Esophagus (tissue), 2 donors: ENCODE data around the gene AGAP2. TPM values are rescaled to one million over a fixed set of nuclear protein-coding genes. Genes with fewer than 3 reads are reported as not detected.

Experiments
- H3K27ac ChIP-seq, 2 donors: one replicate each; pipeline ENCODE4 v1.5.1; 2013; ENCODE audit warnings: low read depth in 2 of 2, mild to moderate bottlenecking in 2 of 2, inconsistent platforms in 1 of 2, low read length in 1 of 2, moderate library complexity in 1 of 2
- H3K27me3 ChIP-seq, 2 donors: one replicate each; pipeline ENCODE4 v1.6.1; 2013; ENCODE audit warnings: low read length in 2 of 2, control low read depth in 1 of 2, mild to moderate bottlenecking in 1 of 2; ENCODE audit not compliant: insufficient read depth in 2 of 2, control insufficient read depth in 1 of 2
- H3K36me3 ChIP-seq, 2 donors: one replicate each; pipeline ENCODE4 v1.6.1; 2013; ENCODE audit warnings: low read length in 1 of 2; ENCODE audit not compliant: control insufficient read depth in 2 of 2, insufficient read depth in 2 of 2
- H3K4me1 ChIP-seq, 2 donors: one replicate each; pipeline ENCODE4 v1.6.1; 2013; ENCODE audit warnings: low read length in 1 of 2; ENCODE audit not compliant: control insufficient read depth in 2 of 2, insufficient read depth in 2 of 2
- H3K4me3 ChIP-seq, 2 donors: one replicate each; pipeline ENCODE4 v1.5.1; 2013; ENCODE audit warnings: low read length in 2 of 2, mild to moderate bottlenecking in 2 of 2, low read depth in 1 of 2, moderate library complexity in 1 of 2
- H3K9me3 ChIP-seq, 2 donors: one replicate each; pipeline ENCODE4 v1.6.1; 2013; ENCODE audit warnings: mild to moderate bottlenecking in 2 of 2, low read depth in 1 of 2, low read length in 1 of 2, moderate library complexity in 1 of 2; ENCODE audit not compliant: control insufficient read depth in 2 of 2, insufficient read depth in 1 of 2
- WGBS, 2 donors: extraction: QIAGEN DNeasy Blood & Tissue Kit; methylation state at CpG; one replicate each; pipeline ENCODE4 v1.1.7; 2013; 5-methylcytosine and 5-hydroxymethylcytosine counted together
- polyA plus RNA-seq, 2 donors: library from polyadenylated mRNA; stranded (reverse); fragments of 200-250 nt; gene quantifications; one replicate each; pipeline ENCODE4 v1.2.3, GENCODE V29; 2013
- donor health status: healthy with polysubstance abuse.
- donor health status: Bipolar disorder and iron deficiency.

AGAP2 gene
- polyA plus RNA-seq, 2 donors, result 0.61 to 0.94 TPM

- 65 to 85% methylated on average over 3 of the region's 3 CpGs for WGBS, 2 donors
- Histone ChIP-seq H3K9me3 (no peaks in the 10 kb centered on the region), H3K4me1 (peaks cover under 1 to 11% of the 10 kb centered on the region in 2 donors), H3K27me3 (no peaks in the 10 kb centered on the region), H3K27ac (peak overlapping the region in 1 of 2 donors; percentile 99), H3K4me3 (peak overlapping the region in 1 of 2 donors; percentile 95), H3K36me3 (peaks cover 0 to 11% of the 10 kb centered on the region in 2 donors)
Measured at GRCh38 chr12:57746025-57746424, 7.5 kb upstream of the AGAP2 start.

DNA sequence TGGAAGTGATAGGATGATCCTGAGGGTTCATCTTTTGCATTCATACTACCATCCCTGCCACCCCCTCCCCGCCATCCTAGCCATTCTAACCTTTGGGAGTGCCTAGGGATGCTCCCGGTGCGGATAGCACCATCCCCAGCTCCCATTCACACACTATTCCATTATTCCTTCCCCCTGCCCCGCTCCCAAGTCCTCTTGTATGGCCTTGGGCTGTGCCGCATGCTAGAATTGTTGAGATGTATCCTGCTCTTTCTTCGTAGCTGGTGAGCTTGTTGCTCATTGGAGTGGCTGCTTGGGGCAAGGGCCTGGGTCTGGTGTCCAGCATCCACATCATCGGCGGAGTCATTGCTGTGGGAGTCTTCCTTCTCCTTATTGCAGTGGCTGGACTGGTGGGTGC is 6.9 kb upstream of the AGAP2 start:
- peaks cover 0 to 7% of the 10 kb centered on the region in 2 donors for H3K36me3 ChIP-seq
- WGBS, 2 donors, result 37 to 46% methylated on average over 8 of the region's 8 CpGs

DNA sequence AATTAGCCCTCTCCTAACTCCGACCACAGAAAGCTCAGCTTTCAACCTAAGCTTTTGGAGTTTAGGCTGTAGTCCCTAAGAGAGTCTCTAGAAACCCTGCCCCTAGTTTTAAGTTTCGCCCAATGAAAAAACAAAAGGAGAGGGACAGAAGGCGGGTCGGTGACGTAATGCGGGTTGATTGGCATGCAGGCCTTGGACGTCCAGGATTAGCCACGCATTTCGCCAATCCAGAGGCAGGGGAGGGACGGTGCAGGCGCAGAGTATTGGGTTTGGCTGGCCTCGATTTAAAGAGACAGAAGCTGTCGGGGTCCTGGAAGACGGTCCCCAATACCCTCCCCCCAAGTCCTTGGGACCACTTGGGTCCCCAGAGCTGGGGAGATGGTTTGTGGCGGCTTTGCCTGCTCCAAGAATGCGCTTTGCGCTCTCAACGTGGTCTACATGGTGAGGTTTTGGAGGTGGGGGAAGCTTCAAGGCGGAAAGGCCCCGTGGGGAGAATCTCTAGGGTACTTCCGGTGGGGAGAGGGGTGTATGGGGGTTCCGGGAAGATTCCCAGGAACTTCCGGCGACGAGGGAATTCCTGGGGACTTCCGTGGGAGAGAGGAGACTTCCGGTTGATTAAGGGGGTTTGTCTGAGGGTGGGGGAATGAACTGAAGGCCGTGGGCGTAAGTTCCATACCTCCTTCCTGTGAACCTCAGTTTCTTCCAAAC is 6.4 kb upstream of the AGAP2 start, which contains the start of gene TSPAN31:
Gene TSPAN31, plus strand, starts transcription at position 263 of the 708 bp plus-strand sequence. Its CDS starts 116 bp downstream, at position 379.
- H3K4me3 ChIP-seq, result peak within 1 kb of the TSS; percentile 71 to 95
- peak within 1 kb of the TSS; percentile 92 to 99 for H3K27ac ChIP-seq
- H3K9me3 ChIP-seq, result no peaks in the 10 kb centered on the region
- WGBS, 2 donors, result 1 to 2% methylated on average over 29 of the region's 29 CpGs
- H3K36me3 ChIP-seq, result peaks cover 0 to 7% of the 10 kb centered on the region in 2 donors
- H3K4me1 ChIP-seq, result peaks cover 0 to 9% of the 10 kb centered on the region in 2 donors
- peaks cover 0 to under 1% of the 10 kb centered on the region in 2 donors for H3K27me3 ChIP-seq

More for the DNA sequence above, 6.9 kb upstream of the AGAP2 start:
- Histone ChIP-seq H3K4me1 (peaks cover 0 to 9% of the 10 kb centered on the region in 2 donors), H3K4me3 (peak overlapping the region; percentile 71 to 95), H3K27me3 (no peaks in the 10 kb centered on the region), H3K27ac (peak overlapping the region; percentile 92 to 99), H3K9me3 (no peaks in the 10 kb centered on the region)

DNA sequence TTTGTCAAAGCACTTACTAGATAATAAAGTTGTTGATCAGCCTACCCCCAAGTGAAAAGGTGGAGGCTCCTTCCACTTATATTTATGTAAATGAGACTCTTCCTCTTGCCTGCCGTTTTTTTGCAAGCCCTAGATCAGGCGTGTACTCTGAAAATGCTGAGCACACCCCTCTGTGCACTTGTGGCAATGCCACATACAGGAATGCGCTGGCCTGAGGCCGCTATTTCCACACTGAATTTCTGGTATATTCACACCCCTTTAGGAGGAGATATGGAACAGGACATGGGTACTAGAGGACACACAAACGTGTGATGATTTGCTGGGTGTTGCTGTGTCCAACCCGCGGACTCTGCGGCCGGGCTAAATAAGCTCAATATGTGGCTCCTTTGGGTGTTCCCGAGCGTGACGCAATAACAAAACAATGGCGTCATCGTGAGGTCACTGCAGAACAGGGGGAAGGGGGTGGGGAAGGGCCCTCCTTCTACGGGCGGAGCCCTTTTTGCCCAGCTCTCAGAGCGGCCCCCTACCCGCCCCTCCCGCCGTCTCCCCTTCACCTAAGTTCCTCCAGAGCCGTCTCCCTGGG is 5.7 kb upstream of the AGAP2 start:
- Histone ChIP-seq H3K27ac (peak overlapping the region; percentile 87 to 93), H3K4me1 (peaks cover 0 to 9% of the 10 kb centered on the region in 2 donors), H3K27me3 (peaks cover 0 to 7% of the 10 kb centered on the region in 2 donors), H3K4me3 (peak overlapping the region; percentile 44 to 95), H3K9me3 (no peaks in the 10 kb centered on the region), H3K36me3 (peaks cover 0 to 7% of the 10 kb centered on the region in 2 donors)
- WGBS, 2 donors, result 10 to 11% methylated on average over 21 of the region's 21 CpGs

- 89 to 90% methylated on average over 2 of the region's 2 CpGs for WGBS, 2 donors
- peaks cover 0 to 9% of the 10 kb centered on the region in 2 donors for H3K27me3 ChIP-seq
- peaks cover 0 to 3% of the 10 kb centered on the region in 2 donors for H3K36me3 ChIP-seq
- H3K27ac ChIP-seq, result no peak overlapping the region
- H3K9me3 ChIP-seq, result no peaks in the 10 kb centered on the region
- H3K4me1 ChIP-seq, result peaks cover 0 to 9% of the 10 kb centered on the region in 2 donors
- H3K4me3 ChIP-seq, result peak overlapping the region in 1 of 2 donors; percentile 95
Measured at GRCh38 chr12:57743769-57744168, 5.2 kb upstream of the AGAP2 start.

DNA sequence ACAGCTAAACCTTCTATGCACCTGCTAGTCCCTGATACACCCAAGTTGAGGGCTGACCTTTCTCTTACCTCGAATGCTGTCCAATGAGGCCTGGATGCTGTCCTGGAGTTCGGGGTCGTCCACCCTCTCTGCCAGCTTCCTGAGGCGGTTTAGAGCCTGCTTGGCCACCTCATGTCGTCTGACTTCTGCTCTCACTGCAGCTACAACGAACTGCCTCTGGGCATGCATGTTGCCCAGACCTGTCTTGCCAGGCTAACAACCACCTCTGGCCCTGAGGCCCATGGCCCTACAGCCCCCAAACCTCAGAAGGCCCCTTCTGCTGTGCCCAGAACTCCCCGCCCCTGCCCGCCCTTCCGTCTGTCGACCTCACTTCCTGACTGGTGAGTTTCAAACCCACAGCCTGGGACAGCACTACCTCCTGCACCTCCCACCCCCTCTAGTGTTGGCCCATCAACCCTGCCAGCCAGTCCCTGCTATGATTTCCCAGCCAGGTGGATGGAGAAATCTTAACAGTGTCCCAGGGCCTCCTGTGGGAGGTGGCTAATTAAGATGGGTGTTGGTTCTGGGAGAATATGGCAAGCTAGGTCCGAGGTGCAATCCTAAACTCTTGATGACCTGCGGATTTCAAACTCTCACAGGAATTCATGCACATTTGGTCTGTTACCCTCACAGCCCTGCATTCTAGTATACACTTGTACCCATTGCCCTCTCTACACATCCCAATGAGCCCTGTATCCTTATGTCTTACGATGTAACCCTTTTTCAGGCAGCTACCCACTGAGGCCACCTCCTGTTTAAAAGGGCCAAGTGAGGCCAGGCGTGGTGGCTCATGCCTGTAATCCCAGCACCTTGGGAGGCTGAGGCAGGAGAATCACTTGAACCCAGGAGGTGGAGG is 3.5 kb upstream of the AGAP2 start:
- Histone ChIP-seq H3K4me3 (peak overlapping the region; percentile 1 to 30), H3K36me3 (peaks cover 0 to 2% of the 10 kb centered on the region in 2 donors), H3K27me3 (peaks cover 0 to 22% of the 10 kb centered on the region in 2 donors), H3K9me3 (no peaks in the 10 kb centered on the region), H3K4me1 (peaks cover 7 to 13% of the 10 kb centered on the region in 2 donors), H3K27ac (peak overlapping the region in 1 of 2 donors; percentile 6)
- 42 to 47% methylated on average over 14 of the region's 14 CpGs for WGBS, 2 donors

DNA sequence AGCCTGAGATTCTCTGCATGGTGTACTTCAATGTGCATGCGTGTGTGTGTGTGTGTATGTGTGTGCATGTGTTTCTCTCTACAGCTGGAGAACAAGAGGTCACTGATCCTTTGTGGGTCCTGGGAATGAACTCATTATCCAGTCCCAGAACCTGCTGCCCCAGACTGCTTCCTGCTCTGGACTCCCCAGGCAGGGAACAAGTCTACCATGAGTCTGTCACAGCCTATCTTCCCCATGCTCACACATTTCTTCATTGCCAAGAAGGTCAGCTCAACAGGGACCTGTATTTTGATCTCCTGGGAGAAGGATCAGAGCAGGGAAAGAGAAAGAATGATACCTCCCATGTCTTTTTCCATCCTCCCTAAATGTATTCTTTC is 2.9 kb upstream of the AGAP2 start:
- H3K27me3 ChIP-seq, result peaks cover 0 to 25% of the 10 kb centered on the region in 2 donors
- peak overlapping the region in 1 of 2 donors; percentile 22 for H3K27ac ChIP-seq
- no peaks in the 10 kb centered on the region for H3K9me3 ChIP-seq
- H3K4me1 ChIP-seq, result peaks cover 7 to 13% of the 10 kb centered on the region in 2 donors
- peaks cover 0 to 2% of the 10 kb centered on the region in 2 donors for H3K36me3 ChIP-seq
- H3K4me3 ChIP-seq, result peak overlapping the region; percentile 1 to 3
- WGBS, 2 donors, result 54 to 67% methylated on average over 1 of the region's 1 CpG

DNA sequence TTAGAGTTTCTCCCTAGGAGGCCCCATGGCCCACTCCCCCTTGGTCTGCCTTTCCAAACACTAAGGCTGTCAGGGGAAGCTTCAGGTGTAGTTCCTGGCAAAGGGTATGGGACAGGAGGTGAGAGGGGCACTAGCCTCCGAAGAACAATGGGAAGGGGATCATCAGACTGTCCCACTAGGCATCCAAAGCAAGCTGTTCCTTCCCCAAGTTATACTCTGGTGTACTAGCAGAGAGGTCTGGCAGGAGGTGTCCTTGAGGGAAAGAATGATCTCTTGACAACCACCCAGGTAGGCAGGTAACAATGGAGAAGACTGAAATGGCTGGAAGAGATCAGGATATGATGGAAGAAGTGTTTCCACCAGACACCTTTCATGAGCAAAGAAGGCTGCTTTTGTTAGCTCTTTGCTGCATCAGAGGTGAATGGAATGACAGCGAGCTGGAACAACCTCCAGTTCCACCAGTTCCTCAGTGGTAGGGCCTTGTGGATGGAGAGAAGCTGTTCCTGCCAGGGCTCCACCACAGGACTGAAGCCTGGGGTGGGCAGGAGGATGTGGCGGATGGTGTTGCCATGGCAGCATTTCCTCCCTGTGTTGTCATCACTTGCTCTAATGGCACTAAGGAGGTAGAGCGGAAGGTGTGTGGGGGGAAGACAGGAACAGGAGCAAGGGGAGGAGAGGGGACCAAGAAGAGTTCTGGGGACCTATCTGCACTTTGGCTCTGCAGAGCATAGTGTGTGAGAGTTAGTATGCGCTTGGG is 2.3 kb upstream of the AGAP2 start:
- peak overlapping the region in 1 of 2 donors; percentile 22 for H3K27ac ChIP-seq
- no peaks in the 10 kb centered on the region for H3K9me3 ChIP-seq
- peaks cover 0 to 28% of the 10 kb centered on the region in 2 donors for H3K27me3 ChIP-seq
- peak overlapping the region in 1 of 2 donors; percentile 3 for H3K4me3 ChIP-seq
- WGBS, 2 donors, result 63 to 67% methylated on average over 5 of the region's 5 CpGs
- peaks cover 7 to 14% of the 10 kb centered on the region in 2 donors for H3K4me1 ChIP-seq
- H3K36me3 ChIP-seq, result peaks cover 0 to 2% of the 10 kb centered on the region in 2 donors
